ENCODE measurements around the gene TBCC. TPM values are rescaled to one million over a fixed set of nuclear protein-coding genes. Genes with fewer than 3 reads are reported as not detected.

TBCC gene
- total and polyA plus RNA-seq, 2 of the 8 experiments (the other 6 are each of a cell fraction or from before 2014, with no cell fraction given) = 22.7 to 25.5 TPM

- H4K8ac ChIP-seq (ENCODE audit: extremely low read depth, insufficient read depth, low read length) = no peak overlapping the region
- no peak overlapping the region for H2AK5ac ChIP-seq (ENCODE audit: low read depth, low read length)
- DNase-seq (ENCODE audit: low read depth in 1 of 2, low spot score in 2 of 2) = no peak
- H3K27me3 ChIP-seq (replicated peaks in 1 of 4; ENCODE audit: control insufficient read depth in 3 of 4, extremely low read depth in 1 of 4, insufficient read depth in 3 of 4, low read length in 3 of 4) = peaks cover 0 to 2% (median 0%) of the 10 kb centered on the region in 4 experiments; a peak in 1 of 7 replicates
- H3K36me3 ChIP-seq (ENCODE audit: control insufficient read depth in 2 of 4, insufficient read depth in 4 of 4, low read length in 3 of 4) = no peaks in the 10 kb centered on the region
- H3K4me2 ChIP-seq (ENCODE audit: insufficient read depth in 1 of 2, low read depth in 2 of 2, low read length in 2 of 2) = no peak overlapping the region
- H3K9ac ChIP-seq (replicated peaks in 1 of 4; ENCODE audit: extremely low read depth in 1 of 4, low read depth in 3 of 4, low read length in 3 of 4) = no peak overlapping the region
- H3K27ac ChIP-seq (ENCODE audit: low read depth, low read length) = no peak overlapping the region
- H4K20me1 ChIP-seq (replicated peaks in 1 of 2; ENCODE audit: control insufficient read depth in 1 of 2, insufficient read depth in 2 of 2, low read length in 2 of 2) = no peaks in the 10 kb centered on the region
- H2AFZ ChIP-seq (ENCODE audit: low read length) = no peak overlapping the region
- H3K23me2 ChIP-seq (ENCODE audit: low read depth, low read length) = peaks cover 7% of the 10 kb centered on the region; the same call in 1 of the 2 replicates
- no peak for FAIRE-seq
- POLR2A ChIA-PET (ENCODE audit: partially characterized antibody) = interaction anchor here (0.9 to 17.0 kb wide), 4 partner anchors 10 to 130 kb away, joined by 3 to 277 read pairs (median 4); partner anchors contain the start of gene BICRAL
- no peak overlapping the region for H4K5ac ChIP-seq (ENCODE audit: insufficient read length, low read depth, low read length)
- H3K23ac ChIP-seq (ENCODE audit: insufficient read length) = no peak overlapping the region
- H3K79me1 ChIP-seq (ENCODE audit: low read depth, low read length) = no peaks in the 10 kb centered on the region; the same call in none of the 2 replicates
- TF ChIP-seq KDM4A (IDR thresholded peaks at IDR 0.05; ENCODE audit: low read depth, low read length, severe bottlenecking) = no peak
- TF ChIP-seq EGR1 (IDR thresholded peaks at IDR 0.05; ENCODE audit: borderline replicate concordance, low read depth, low read length) = no peak
- no peak for TF ChIP-seq KDM1A (IDR thresholded peaks at IDR 0.05; ENCODE audit: borderline replicate concordance, low read length)
- no peak for TF ChIP-seq SUZ12 (IDR thresholded peaks at IDR 0.05; ENCODE audit: low read length)
- TF ChIP-seq YY1 (IDR thresholded peaks at IDR 0.05; ENCODE audit: low read depth, low read length) = no peak
- TF ChIP-seq SRF (IDR thresholded peaks at IDR 0.05; ENCODE audit: low read depth, low read length) = no peak
- TF ChIP-seq SIN3A (conservative IDR thresholded peaks at IDR 0.05 in 1 of 2, IDR thresholded peaks at IDR 0.05 in 1 of 2; ENCODE audit: low read depth in 1 of 2, low read length in 2 of 2) = no peak
- TF ChIP-seq BACH1 (IDR thresholded peaks at IDR 0.05; ENCODE audit: low read length) = no peak
- no peak for TF ChIP-seq HDAC6 (IDR thresholded peaks at IDR 0.05; ENCODE audit: low read depth, low read length)
- TF ChIP-seq ATF3 (IDR thresholded peaks at IDR 0.05; ENCODE audit: insufficient read depth, low read depth, low read length) = no peak
- no peak for TF ChIP-seq MAX (IDR thresholded peaks at IDR 0.05)
- no peak for TF ChIP-seq FOSL1 (IDR thresholded peaks at IDR 0.05; ENCODE audit: insufficient read depth, low read depth, low read length)
- H3K4me3 ChIP-seq (ENCODE audit: extremely low read depth in 1 of 4, insufficient read depth in 2 of 4, low read depth in 3 of 4, low read length in 4 of 4) = no peak overlapping the region
- H3K56ac ChIP-seq (replicated peaks; ENCODE audit: insufficient read length, low read depth, low read length) = no peak overlapping the region
- H3K4me1 ChIP-seq (replicated peaks in 1 of 4; ENCODE audit: control insufficient read depth in 3 of 4, insufficient read depth in 4 of 4, low read length in 3 of 4) = peaks cover 3 to 6% (median 5%) of the 10 kb centered on the region in 4 experiments; a peak in 5 of 7 replicates
- H3K14ac ChIP-seq (ENCODE audit: insufficient read length) = no peak overlapping the region
- H2BK5ac ChIP-seq (ENCODE audit: low read depth, low read length) = no peak overlapping the region
- CTCF ChIA-PET (ENCODE audit: partially characterized antibody) = no interaction called here
- no peak overlapping the region for H4K91ac ChIP-seq (replicated peaks; ENCODE audit: insufficient read length, low read length)
- H2BK12ac ChIP-seq (ENCODE audit: low read depth, low read length) = no peak overlapping the region
- no peak overlapping the region for H2BK20ac ChIP-seq (ENCODE audit: low read length)
- H3K4ac ChIP-seq (replicated peaks; ENCODE audit: insufficient read length, low read depth, low read length) = no peak overlapping the region
- WGBS, 2 experiments (ENCODE audit: extremely low coverage in 1 of 2, insufficient coverage in 1 of 2, insufficient read length in 1 of 2, insufficient replicate concordance in 2 of 2, low coverage in 1 of 2, low lambda C conversion rate in 2 of 2, missing lambda C conversion rate in 1 of 2) = 66% methylated on average over 3 of the region's 3 CpGs; no CpG with 5 or more reads in 1 of the 2 experiments
- H3K79me2 ChIP-seq (ENCODE audit: control insufficient read depth in 1 of 2, insufficient read depth in 2 of 2, low read length in 2 of 2) = peaks cover 0 to 9% of the 10 kb centered on the region in 2 experiments; a peak in 2 of 4 replicates
- H2BK120ac ChIP-seq (replicated peaks; ENCODE audit: low read depth, low read length) = no peak overlapping the region
- no peaks in the 10 kb centered on the region for H3K9me3 ChIP-seq (ENCODE audit: insufficient read depth in 2 of 2, low read depth in 1 of 2, low read length in 1 of 2)
- H3K18ac ChIP-seq (ENCODE audit: extremely low read depth, low read length) = no peak overlapping the region
- no peak overlapping the region for H2BK15ac ChIP-seq (ENCODE audit: low read length)
Measured at GRCh38 chr6:42751055-42751454, 5.2 kb upstream of the TBCC start.
